Activated naive CD8-positive, alpha-beta T cell treated with anti-CD3 and anti-CD28 coated beads, Interleukin-2, amount 50 U/mL, for 16 hours (primary cell): ENCODE results near the gene RSPH1.

Experiments used
- DNase-seq: peaks from one replicate; pipeline ENCODE4 v3.0.0-alpha.2; 2020; ENCODE audit warnings: low read depth, low spot score

RSPH1 gene

DNA sequence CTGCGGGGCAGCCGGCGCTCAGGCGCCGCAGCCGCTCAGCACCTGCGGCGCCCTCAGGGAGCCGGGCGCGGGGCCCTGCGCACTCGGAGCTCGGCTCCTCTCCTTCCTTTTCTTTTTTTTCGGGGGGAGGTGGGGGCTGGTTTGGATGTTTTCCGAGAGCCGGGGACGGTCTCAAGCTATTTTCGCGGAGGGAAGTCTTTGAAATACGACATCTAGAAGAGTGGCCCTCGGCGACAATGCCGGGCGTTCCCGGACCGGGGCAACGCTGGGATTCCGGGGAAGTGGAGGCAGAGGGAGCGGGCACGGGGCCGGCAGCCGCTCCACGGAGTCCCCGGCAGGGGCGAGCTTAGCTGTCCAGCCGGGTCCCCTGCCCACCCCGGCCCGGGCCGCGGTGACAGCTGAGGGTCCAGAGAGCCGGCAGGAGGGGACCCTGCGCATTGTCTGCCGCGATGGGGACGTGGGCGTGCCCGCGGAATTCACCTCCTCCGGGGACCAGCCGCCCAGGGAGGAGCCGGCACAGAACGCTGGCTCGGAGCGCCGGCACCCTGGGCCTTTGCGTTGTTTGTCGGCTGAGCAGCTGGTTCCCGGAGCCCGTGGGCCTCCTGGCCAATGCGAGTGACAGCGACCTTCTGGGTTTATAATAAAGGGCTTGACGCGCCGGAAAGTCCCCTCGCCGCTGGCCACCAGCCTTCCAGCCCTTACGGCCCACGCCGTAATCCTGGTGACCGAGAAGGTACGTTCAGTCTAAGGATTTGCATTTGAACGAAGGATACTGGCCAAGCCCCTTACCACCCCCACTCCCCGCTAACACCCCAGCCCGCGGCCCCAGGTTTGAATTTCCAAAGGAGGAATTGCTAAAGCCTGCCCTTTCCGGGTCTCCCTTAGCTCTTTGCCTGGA, 18.2 kb upstream of the RSPH1 start:
- peak; percentile 34 for DNase-seq

DNA sequence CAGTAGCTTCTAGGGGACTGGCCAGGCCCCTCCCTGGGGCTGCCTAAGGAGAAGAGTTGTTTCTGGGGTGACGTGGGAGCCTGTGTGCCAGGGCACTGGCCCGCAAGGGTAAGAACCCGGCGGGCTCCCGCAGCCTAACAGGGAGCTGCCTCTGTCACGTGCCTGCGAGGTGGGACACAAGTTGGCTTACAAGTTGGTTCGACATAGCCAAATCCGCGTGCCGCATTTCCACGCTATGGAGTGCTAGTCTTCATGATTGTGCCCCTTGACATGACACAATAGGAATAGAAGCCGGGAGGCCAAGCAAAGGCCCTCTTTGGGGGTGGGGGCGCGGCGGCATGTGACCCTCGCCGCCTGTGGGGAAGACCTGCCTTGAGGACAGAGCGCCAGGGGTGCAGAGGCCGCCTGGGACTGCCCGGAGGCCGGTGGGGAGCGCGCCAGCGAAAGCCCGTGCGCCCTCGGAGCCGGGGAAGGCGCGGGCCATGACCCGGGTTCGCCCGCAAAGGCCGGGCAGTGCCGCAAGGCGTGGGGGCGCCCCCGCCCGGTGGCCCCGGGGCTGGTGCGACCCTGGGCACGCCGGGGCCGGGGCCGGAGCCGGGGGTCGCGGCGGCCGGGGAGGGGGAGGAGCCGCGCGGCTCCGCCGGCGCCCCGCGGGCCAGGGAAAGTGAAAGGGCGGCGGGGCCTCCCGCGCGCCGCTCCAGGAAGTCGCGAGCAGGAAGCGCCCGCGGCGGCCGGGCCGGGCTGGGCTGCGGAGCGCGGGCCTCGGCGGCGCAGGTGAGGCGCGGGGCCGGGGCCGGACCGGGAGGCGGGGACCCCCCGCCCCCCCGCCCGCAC, 17.3 kb upstream of the RSPH1 start, which contains the start of gene SLC37A1:
SLC37A1 (plus strand) TSS at position 702 of the 834 bp plus-strand sequence. CDS start 4,603 bp downstream, outside the sequence.
- DNase-seq, result no peak

- DNase-seq, result no peak
Measured at GRCh38 chr21:42512346-42513034, 16.5 kb upstream of the RSPH1 start.

DNA sequence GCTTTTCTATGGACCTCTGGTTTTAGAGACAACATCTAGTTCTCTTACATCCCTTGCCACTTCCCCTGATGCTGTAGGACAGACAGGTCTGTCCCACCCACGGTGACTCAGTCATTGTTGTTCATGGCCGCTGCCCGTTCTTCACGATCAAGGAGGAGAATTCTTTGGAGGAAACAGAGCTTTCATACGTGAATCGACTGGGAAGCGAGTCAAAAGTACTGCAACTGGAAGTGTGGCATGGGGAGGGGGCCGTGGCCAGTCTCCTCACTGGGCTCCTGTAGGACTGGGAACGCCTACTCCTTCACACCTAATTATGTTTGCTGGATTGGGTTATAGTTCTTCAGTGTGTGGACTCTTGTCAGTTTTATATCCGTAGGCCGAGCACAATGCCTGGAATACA, 13.2 kb upstream of the RSPH1 start:
- no peak for DNase-seq

DNA sequence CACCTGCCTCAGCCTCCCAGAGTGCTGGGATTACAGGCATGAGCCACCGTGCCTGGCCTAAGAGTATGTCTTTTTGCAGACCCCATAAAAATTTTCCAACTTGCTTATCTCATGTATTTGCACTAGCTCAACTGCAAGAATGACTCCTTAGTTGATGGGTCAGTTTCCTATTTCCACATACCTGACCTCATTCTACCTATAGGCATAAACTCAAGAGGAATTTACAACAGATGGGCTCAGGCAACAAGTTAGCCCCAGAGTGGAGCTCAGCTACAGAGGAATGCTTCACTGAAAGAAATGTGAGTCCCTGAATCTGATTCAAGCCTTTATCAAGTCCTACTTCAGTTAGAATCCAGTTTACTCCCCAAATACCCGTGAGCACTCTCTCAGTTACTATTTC, 12.3 kb upstream of the RSPH1 start:
- no peak for DNase-seq

DNA sequence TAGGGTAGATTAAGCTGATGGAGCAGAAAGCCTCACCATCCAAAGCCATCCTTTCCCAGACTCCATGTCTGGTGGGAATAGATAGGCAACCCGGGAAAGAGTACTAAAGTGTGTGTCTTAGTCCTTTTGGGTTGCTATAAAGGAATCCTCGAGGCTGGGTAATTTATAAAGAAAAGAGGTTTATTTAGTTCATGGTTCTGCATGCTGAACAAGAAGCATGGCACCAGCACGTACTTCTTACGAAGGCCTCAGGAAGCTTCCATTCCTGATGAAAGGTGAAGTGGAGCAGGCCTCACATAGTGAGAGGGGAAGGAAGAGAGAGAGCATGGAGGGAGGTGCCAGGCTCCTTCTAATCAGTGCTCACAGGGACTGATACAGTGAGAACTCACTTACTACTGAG, 11.4 kb upstream of the RSPH1 start:
- no peak for DNase-seq

GRCh38 chr21:42505090-42505726, 9.2 kb upstream of the RSPH1 start:
- no peak for DNase-seq

GRCh38 chr21:42503711-42504110, 7.7 kb upstream of the RSPH1 start:
- DNase-seq, result no peak

DNA sequence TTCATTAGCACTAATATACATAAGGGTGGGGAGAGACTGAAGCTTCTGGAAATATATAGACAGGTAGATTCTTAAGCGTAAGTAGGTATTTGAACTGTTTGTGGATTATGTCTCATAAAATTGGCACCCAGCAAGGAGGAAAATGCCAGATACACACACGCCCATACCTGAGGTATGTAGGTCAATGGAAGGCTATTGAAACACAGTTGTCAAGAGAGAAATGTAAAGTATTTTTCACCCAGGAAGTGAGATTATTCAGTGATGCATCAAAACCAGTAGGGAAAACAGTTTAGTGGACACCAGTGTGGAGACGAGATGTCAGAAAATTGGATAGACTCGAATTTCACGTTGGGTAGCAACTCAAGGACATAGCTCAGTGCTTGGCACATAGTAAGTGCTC, 4.7 kb upstream of the RSPH1 start:
- DNase-seq, result no peak

- no peak for DNase-seq
Measured at GRCh38 chr21:42500225-42500624, 4.2 kb upstream of the RSPH1 start.

- DNase-seq, result no peak
Measured at GRCh38 chr21:42499444-42500112, 3.6 kb upstream of the RSPH1 start.

GRCh38 chr21:42498012-42498411, 2.0 kb upstream of the RSPH1 start:
- DNase-seq, result no peak

- DNase-seq, result no peak
Measured at GRCh38 chr21:42496839-42497202, 797 bp upstream of the RSPH1 start.

GRCh38 chr21:42495765-42496119, 282 bp downstream of the RSPH1 start:
- DNase-seq, result no peak

DNA sequence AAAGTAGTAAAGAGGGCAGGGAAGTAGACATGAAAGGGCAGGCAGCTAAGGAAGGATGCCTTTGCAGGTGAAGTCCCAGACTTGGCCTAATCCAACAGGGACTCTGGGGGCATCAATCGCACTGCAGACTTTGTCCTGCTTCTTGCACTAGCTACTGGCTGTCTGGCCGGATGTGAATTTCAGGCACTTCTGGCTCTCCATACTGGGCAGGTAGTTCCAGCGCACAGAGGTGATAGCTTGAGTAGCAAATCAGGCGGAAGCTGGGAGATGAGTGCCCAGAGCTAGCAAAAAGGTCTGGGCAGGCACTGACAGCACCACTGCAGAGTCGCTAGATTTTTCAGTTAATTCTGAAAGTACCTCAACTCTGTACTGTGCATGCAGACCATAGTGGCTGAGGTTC, 997 bp downstream of the RSPH1 start:
- no peak for DNase-seq

DNA sequence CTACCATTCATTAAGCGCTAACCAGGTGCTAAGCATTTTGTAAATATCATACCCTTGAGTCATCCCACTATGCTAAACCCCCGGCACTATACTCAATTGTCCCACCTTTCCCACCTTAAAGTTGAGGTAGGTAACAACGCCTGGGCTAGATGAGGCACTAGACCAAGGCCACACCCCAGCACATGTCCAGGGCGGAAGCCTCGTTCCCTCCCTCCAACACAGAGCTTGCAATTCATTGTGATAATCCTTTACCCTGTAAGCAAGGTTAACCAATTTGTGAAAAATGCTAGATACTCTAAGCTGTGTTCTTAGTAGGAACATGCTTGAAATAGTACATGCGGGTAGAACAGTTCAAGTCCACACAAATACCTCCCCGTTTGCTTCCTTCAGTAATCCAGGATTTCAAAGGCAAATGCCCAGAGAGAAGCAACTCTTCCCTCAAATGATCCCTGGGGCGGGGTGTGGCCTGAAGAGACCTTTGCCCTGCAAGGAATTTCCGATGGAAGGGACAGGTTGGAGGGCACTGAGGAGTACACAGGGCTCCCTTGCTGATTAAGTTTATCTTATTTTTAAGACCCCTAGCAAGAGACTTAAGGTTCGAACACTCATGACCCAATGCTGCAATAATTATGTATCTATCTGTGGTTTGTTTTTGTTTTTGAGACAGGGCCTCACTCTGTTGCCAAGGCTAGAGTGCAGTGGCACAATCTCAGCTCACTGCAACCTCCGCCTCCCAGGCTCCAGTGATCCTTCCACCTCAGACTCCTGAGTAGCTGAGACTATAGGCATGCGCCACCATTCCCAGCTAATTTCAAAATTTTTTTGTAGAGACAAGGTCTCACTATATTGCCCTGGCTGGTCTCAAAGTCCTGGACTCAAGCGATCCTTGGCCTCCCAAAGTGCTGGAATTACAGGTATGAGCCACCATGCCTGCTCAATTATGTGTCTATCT, 2.6 kb downstream of the RSPH1 start:
- DNase-seq, result no peak

DNA sequence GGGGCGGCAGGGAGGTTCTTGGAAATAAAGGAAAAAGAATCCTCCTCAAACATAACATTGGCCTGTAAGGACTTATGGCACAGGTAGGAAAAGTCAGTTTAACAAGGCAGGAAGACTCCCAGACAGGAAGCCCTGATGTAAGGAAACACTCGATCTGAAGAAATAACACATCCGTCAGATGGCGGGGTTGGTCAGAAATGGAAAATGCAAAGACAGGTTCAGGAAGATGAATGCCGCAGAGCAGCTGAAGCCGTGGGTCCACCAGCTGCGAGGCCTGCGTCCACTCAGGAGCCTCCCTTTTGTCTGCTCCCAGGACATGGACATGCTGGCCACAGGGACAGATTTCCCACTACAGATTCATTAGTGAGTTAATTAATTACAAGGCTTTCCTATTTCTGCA, 3.8 kb downstream of the RSPH1 start:
- DNase-seq, result no peak

GRCh38 chr21:42491328-42491727, 4.7 kb downstream of the RSPH1 start:
- DNase-seq, result no peak

- no peak for DNase-seq
Measured at GRCh38 chr21:42490720-42491119, 5.3 kb downstream of the RSPH1 start.

DNA sequence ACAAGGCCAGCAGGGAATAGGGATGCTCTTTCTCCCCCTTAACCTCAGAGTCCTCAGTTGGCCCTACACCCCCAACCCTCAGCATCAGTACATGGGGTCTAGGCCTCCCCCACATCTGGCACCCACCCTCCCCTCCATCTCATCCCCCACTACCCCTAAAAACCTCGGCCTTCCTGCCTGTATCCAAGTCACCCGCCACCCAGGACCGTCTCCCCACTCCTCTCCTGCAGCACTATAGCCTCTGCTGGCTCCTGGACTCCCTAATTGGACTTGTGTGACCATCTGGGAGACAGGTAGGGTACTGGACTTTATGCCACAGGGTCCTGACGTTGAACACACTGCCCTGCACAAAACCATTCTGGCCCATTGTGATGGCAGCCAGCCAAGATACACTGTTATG, 6.0 kb downstream of the RSPH1 start:
- no peak for DNase-seq
